Testis (tissue), 3 donors: ENCODE data around the gene UBE2D3. TPM values are rescaled to one million over a fixed set of nuclear protein-coding genes. Genes with fewer than 3 reads are reported as not detected.

Source experiments
- DNase-seq: peaks from one replicate; pipeline ENCODE4 v3.0.0-alpha.2; 2019
- H3K27ac ChIP-seq, 2 donors: fragments of 200-600 bp; sonication (generic); one replicate each; pipeline ENCODE4 v1.5.1; 2019
- H3K27me3 ChIP-seq: fragments of 200-600 bp; sonication (generic); one replicate; pipeline ENCODE4 v1.5.1; 2019
- H3K36me3 ChIP-seq: fragments of 200-600 bp; sonication (generic); one replicate; pipeline ENCODE4 v1.5.1; 2017; ENCODE audit warnings: low read depth; ENCODE audit errors: missing control alignments
- H3K4me1 ChIP-seq: fragments of 200-600 bp; sonication (generic); one replicate; pipeline ENCODE4 v1.5.1; 2019
- H3K4me3 ChIP-seq, 2 donors: fragments of 200-600 bp; sonication (generic); one replicate each; pipeline ENCODE4 v1.5.1; 2017 to 2019
- H3K9me3 ChIP-seq: fragments of 200-600 bp; sonication (generic); one replicate; pipeline ENCODE4 v1.5.1; 2017
- CTCF ChIP-seq, 3 experiments: fragments of 450-650 bp in 2 of 3; fragments of 200-600 bp in 1 of 3; sonication (generic) in 1 of 3; IDR thresholded peaks; one replicate each; pipeline ENCODE4 v1.5.1; 2016 to 2019; ENCODE audit warnings: antibody characterized with exemption in 3 of 3, mild to moderate bottlenecking in 2 of 3, moderate library complexity in 1 of 3
- POLR2A ChIP-seq: fragments of 450-650 bp; IDR thresholded peaks from one replicate; pipeline ENCODE4 v1.6.1; 2017; ENCODE audit warnings: antibody characterized with exemption, mild to moderate bottlenecking, moderate library complexity
- WGBS, 2 donors: methylation state at CpG; one replicate each; pipeline ENCODE4 v1.1.5; 2018; 5-methylcytosine and 5-hydroxymethylcytosine counted together
- intact Hi-C: fragments of 100-400 bp; cut with DNase I; formaldehyde crosslinking; loops from one replicate; pipeline ENCODE4 v1.15.1; 2023; ENCODE audit warnings: low total_unique reads
- polyA plus RNA-seq: library from polyadenylated mRNA; stranded (reverse); fragments of 350-450 nt; fragmentation: Illumina TruSeq; extraction: RNeasy Lipid Tissue Mini Kit (QIAGEN cat#74804); gene quantifications from one replicate; pipeline ENCODE4 v1.2.3, GENCODE V29; 2014; ENCODE audit warnings: low read depth, low replicate concordance; ENCODE audit not compliant: insufficient read depth
- total RNA-seq, 2 donors: library from RNA; depleted of rRNA; stranded (reverse); fragments of >200 nt; gene quantifications; one replicate each; pipeline ENCODE4 v1.2.3, GENCODE V29; 2016

UBE2D3 gene
- total and polyA plus RNA-seq, 3 donors from 2014 or later = 286 to 363 (median 357) TPM

- Histone ChIP-seq H3K4me3 (peak overlapping the region; percentile 96 to 99), H3K9me3 (no peaks in the 10 kb centered on the region), H3K27me3 (no peaks in the 10 kb centered on the region), H3K4me1 (peaks cover 22% of the 10 kb centered on the region), H3K27ac (peak overlapping the region; percentile 100), H3K36me3 (no peaks in the 10 kb centered on the region)
- peak; percentile 14 for TF ChIP-seq POLR2A
- peak in 1 of 3 experiments; percentile 3 for TF ChIP-seq CTCF (IDR thresholded peaks at IDR 0.05)
- peak; percentile 100 for DNase-seq
- intact Hi-C loops = loop anchor here (5.0 kb wide), 1 partner anchor 39 kb away; the partner anchor contains the start of gene CISD2
- WGBS, 2 donors = 0% methylated on average over 47 to 50 of the region's 50 CpGs
These were observed 534 bp upstream of the UBE2D3 start for GRCh38 chr4:102827674-102828496.

DNA sequence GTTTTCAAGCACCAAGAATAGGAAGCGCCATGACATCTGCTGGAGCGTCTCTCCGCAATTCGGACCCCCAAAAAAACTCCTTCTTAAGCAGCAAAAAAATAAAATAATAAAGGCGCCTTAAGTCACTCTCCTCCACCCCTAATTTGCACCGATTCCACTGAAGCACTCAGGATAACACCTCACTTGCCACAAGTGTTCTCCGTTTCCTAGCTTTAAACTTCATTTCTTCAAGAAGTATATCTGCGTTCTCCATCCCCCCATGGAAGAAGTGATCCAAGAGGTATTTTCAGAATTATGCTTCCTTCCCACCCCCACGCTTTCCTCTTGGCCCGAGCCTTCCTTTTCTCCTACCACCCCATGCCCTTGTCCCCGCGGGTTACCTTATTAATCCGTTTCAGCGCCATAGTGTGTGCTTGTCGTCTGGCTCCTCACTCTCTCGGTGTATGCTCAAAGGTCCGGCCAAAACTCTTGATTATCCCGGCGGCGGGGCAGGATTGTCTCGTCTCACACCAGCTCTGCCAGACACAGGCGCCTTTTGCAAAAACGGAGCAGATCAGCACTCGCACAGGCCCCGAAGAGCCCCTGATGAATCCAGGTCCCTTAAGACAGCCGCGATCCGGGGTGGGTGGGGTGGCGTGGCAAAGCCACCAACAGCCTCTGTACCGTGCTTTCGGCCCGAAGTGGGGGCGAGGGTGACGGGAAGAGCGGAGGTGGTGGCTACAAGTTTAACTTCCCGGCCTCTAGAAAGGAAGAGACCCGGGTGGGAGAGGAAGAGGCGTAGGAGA, 1.1 kb downstream of the UBE2D3 start:
- intact Hi-C loops = loop anchor here (5.0 kb wide), 1 partner anchor 41 kb away; the partner anchor contains the start of gene CISD2
- H3K27ac ChIP-seq = peak overlapping the region; percentile 100
- peaks cover 31% of the 10 kb centered on the region for H3K4me1 ChIP-seq
- H3K36me3 ChIP-seq = no peaks in the 10 kb centered on the region
- no peak for DNase-seq
- no peaks in the 10 kb centered on the region for H3K9me3 ChIP-seq
- H3K27me3 ChIP-seq = no peaks in the 10 kb centered on the region
- 1% methylated on average over 37 to 38 of the region's 38 CpGs for WGBS, 2 donors
- peak overlapping the region; percentile 96 to 99 for H3K4me3 ChIP-seq
- no peak for TF ChIP-seq CTCF (IDR thresholded peaks at IDR 0.05)
- TF ChIP-seq POLR2A = no peak

GRCh38 chr4:102825261-102826091, 1.9 kb downstream of the UBE2D3 start:
- Histone ChIP-seq H3K4me1 (peaks cover 35% of the 10 kb centered on the region), H3K36me3 (no peaks in the 10 kb centered on the region), H3K4me3 (peak overlapping the region; percentile 96 to 99), H3K27me3 (no peaks in the 10 kb centered on the region), H3K27ac (peak overlapping the region; percentile 100), H3K9me3 (no peaks in the 10 kb centered on the region)
- TF ChIP-seq POLR2A (no peak), CTCF (IDR thresholded peaks at IDR 0.05) (no peak)
- intact Hi-C loops = loop anchor here (5.0 kb wide), 1 partner anchor 42 kb away; the partner anchor contains the start of gene CISD2
- 1% methylated on average over 23 of the region's 23 CpGs for WGBS, 2 donors
- peak; percentile 70 for DNase-seq

- DNase-seq = no peak
- intact Hi-C loops = no loop called here
- H3K27me3 ChIP-seq = no peaks in the 10 kb centered on the region
- H3K36me3 ChIP-seq = no peaks in the 10 kb centered on the region
- no peaks in the 10 kb centered on the region for H3K9me3 ChIP-seq
- peak overlapping the region; percentile 96 to 99 for H3K4me3 ChIP-seq
- peak overlapping the region; percentile 100 for H3K27ac ChIP-seq
- no peak for TF ChIP-seq POLR2A
- TF ChIP-seq CTCF (IDR thresholded peaks at IDR 0.05) = no peak
- peaks cover 40% of the 10 kb centered on the region for H3K4me1 ChIP-seq
- 4 to 6% methylated on average over 2 of the region's 2 CpGs for WGBS, 2 donors
These were observed 3.0 kb downstream of the UBE2D3 start for GRCh38 chr4:102824398-102824797.
